Esophagus (tissue), 2 donors: ENCODE results near the gene YPEL2. TPM values are rescaled to one million over a fixed set of nuclear protein-coding genes. Genes with fewer than 3 reads are reported as not detected.

Experiments used
- H3K27ac ChIP-seq, 2 donors: one replicate each; pipeline ENCODE4 v1.5.1; 2013; ENCODE audit warnings: low read depth in 2 of 2, mild to moderate bottlenecking in 2 of 2, inconsistent platforms in 1 of 2, low read length in 1 of 2, moderate library complexity in 1 of 2
- H3K27me3 ChIP-seq, 2 donors: one replicate each; pipeline ENCODE4 v1.6.1; 2013; ENCODE audit warnings: low read length in 2 of 2, control low read depth in 1 of 2, mild to moderate bottlenecking in 1 of 2; ENCODE audit not compliant: insufficient read depth in 2 of 2, control insufficient read depth in 1 of 2
- H3K36me3 ChIP-seq, 2 donors: one replicate each; pipeline ENCODE4 v1.6.1; 2013; ENCODE audit warnings: low read length in 1 of 2; ENCODE audit not compliant: control insufficient read depth in 2 of 2, insufficient read depth in 2 of 2
- H3K4me1 ChIP-seq, 2 donors: one replicate each; pipeline ENCODE4 v1.6.1; 2013; ENCODE audit warnings: low read length in 1 of 2; ENCODE audit not compliant: control insufficient read depth in 2 of 2, insufficient read depth in 2 of 2
- H3K4me3 ChIP-seq, 2 donors: one replicate each; pipeline ENCODE4 v1.5.1; 2013; ENCODE audit warnings: low read length in 2 of 2, mild to moderate bottlenecking in 2 of 2, low read depth in 1 of 2, moderate library complexity in 1 of 2
- H3K9me3 ChIP-seq, 2 donors: one replicate each; pipeline ENCODE4 v1.6.1; 2013; ENCODE audit warnings: mild to moderate bottlenecking in 2 of 2, low read depth in 1 of 2, low read length in 1 of 2, moderate library complexity in 1 of 2; ENCODE audit not compliant: control insufficient read depth in 2 of 2, insufficient read depth in 1 of 2
- WGBS, 2 donors: extraction: QIAGEN DNeasy Blood & Tissue Kit; methylation state at CpG; one replicate each; pipeline ENCODE4 v1.1.7; 2013; 5-methylcytosine and 5-hydroxymethylcytosine counted together
- polyA plus RNA-seq, 2 donors: library from polyadenylated mRNA; stranded (reverse); fragments of 200-250 nt; gene quantifications; one replicate each; pipeline ENCODE4 v1.2.3, GENCODE V29; 2013
- donor health status: healthy with polysubstance abuse.
- donor health status: Bipolar disorder and iron deficiency.

Gene YPEL2
- polyA plus RNA-seq, 2 donors = 3.2 to 4.5 TPM

DNA sequence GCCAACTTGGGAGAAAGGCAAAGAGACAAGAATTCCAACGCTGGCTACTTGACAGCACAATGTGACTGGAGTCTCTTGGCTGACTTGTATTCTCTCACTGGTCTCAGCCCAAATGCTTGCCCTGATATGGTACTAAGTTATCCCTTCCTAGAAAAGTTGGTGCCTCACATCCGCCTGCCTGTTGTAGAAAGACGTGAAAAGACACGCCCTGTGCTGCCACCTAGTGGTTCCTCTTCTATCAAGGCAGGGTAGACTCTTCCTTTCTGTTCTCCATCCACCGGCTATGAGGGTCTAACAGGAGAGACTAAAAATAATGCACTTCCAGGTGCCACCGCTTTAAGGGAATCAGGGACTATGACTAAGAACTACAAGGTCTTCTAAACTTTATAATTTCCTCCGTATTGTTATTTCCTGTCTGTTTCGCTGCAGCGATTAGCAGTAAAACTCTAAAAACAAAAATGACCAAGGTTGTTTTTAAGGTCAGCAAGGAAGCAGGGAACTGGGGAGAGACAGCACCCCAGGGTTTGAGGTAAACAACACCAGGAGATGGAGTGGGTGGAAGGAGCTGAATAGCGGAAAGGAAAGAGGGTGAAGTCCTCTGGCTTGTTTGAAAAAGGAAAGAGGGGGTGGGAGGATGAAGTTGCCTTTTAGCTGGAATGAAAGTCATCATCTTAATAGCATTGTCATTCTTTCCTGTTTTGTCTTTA is 109.5 kb downstream of the YPEL2 start:
- H3K4me1 ChIP-seq = no peaks in the 10 kb centered on the region
- no peaks in the 10 kb centered on the region for H3K36me3 ChIP-seq
- no peaks in the 10 kb centered on the region for H3K27me3 ChIP-seq
- no peaks in the 10 kb centered on the region for H3K9me3 ChIP-seq
- H3K4me3 ChIP-seq = no peak overlapping the region
- H3K27ac ChIP-seq = peak overlapping the region in 1 of 2 donors; percentile 59
- WGBS, 2 donors = 8 to 13% methylated on average over 10 of the region's 10 CpGs

DNA sequence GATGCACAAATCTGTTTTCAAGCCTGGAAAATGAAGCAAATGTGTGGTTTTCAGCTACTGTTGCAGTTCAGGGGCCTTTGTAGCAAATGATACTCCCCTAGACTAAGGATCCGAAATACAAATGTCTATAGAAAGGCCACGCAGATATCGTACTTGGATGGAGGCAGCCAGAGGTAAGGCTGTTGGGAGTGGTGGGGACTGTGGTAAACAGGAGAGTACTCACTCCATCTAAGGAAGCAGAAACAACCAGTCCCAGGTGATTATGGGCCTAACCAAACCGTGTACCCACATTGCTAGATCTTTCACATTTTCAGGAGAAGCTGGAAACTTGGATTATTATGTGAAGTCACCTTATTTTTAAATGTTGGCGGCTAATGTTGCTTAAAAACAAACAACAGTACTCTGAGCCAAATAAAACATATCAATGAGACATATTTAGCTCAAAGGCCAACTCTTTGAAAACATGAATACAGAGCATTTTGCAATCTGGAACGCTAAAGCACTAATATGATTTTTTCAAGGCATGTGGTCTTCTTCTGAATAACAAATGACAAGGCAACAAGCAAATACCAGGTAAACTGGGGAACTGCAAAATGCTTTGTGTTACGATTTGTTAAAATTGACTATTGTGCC is 110.1 kb downstream of the YPEL2 start:
- peak overlapping the region in 1 of 2 donors; percentile 18 for H3K27ac ChIP-seq
- H3K27me3 ChIP-seq = no peaks in the 10 kb centered on the region
- H3K4me1 ChIP-seq = no peaks in the 10 kb centered on the region
- no peak overlapping the region for H3K4me3 ChIP-seq
- H3K9me3 ChIP-seq = no peaks in the 10 kb centered on the region
- no peaks in the 10 kb centered on the region for H3K36me3 ChIP-seq
- 80 to 82% methylated on average over 7 of the region's 7 CpGs for WGBS, 2 donors

DNA sequence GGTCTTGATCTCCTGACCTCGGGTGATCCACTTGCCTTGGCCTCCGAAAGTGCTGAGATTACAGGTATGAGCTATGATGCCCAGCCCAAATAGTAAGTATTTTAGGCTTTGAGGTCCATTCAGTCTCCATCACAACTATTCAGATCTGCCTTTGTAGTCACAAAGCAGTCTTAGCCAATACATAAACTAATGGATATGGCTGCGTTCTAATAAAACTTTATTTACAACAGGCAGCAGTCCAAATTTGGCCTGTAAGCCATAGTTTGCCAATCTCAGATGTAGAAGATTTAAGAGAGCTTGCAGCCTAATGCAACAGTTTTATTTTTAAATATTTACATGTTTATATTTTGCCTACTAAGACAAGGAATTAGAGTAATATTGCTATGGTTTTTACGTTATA is 111.7 kb downstream of the YPEL2 start:
- WGBS, 2 donors = 91 to 96% methylated on average over 4 of the region's 4 CpGs
- H3K36me3 ChIP-seq = no peaks in the 10 kb centered on the region
- H3K27ac ChIP-seq = no peak overlapping the region
- no peak overlapping the region for H3K4me3 ChIP-seq
- H3K9me3 ChIP-seq = no peaks in the 10 kb centered on the region
- no peaks in the 10 kb centered on the region for H3K4me1 ChIP-seq
- H3K27me3 ChIP-seq = no peaks in the 10 kb centered on the region

Other genes with a start within 250 kb of the YPEL2 start
- gene TRIM37, start 224.8 kb upstream of the YPEL2 start, polyA plus RNA-seq = 1 to 10 TPM; 4.1 to 6.1 TPM
- 10 to 100 TPM; 30.8 to 48.9 TPM for gene SKA2, start 176.5 kb upstream of the YPEL2 start, polyA plus RNA-seq
- 1 to 10 TPM; 2.7 to 4.4 TPM for gene PRR11, start 175.9 kb upstream of the YPEL2 start, polyA plus RNA-seq
- gene SMG8, start 121.6 kb upstream of the YPEL2 start, polyA plus RNA-seq = 1 to 10 TPM; 1.5 to 5.8 TPM
- gene GDPD1, start 111.1 kb upstream of the YPEL2 start, polyA plus RNA-seq = under 1 TPM; 0.44 to 0.57 TPM
- 10 to 100 TPM in 1 of 2 donors, 1 to 10 TPM in 1; 6.6 to 11.7 TPM for gene DHX40, start 234.0 kb downstream of the YPEL2 start, polyA plus RNA-seq